G401 (cell line): ENCODE results near the gene ALG8. TPM values are rescaled to one million over a fixed set of nuclear protein-coding genes. Genes with fewer than 3 reads are reported as not detected.
"Not testable (repeated sequence)": the region's sequence is repeated elsewhere in the genome, so short reads cannot be mapped to it uniquely, and the experiment has no call there.

Experiments used
- DNase-seq: peaks from one replicate; pipeline ENCODE4 v3.0.0-alpha.2; 2015; ENCODE audit warnings: low spot score
- in situ Hi-C: cut with HindIII; loops from 2 replicates; pipeline ENCODE4 v1.10.0; 2016; ENCODE audit warnings: low sequenced_read_pairs, mixed read lengths
- total RNA-seq: library from RNA; depleted of rRNA; stranded (reverse); fragments of >200 nt; shearing (Covaris generic); gene quantifications from 2 replicates; pipeline ENCODE4 v1.2.3, GENCODE V29; 2014; rRNA removed

ALG8 gene
- total RNA-seq = 81.4 and 92.4 TPM in 2 replicates

- DNase-seq = peak; percentile 95
- in situ Hi-C loops = no loop called here
These were observed at the start of gene ALG8 for GRCh38 chr11:78139422-78140391. ALG8 (minus strand) TSS chr11:78139626; CDS start chr11:78139588, 38 bp downstream.

GRCh38 chr11:78188286-78189173, 49.1 kb upstream of the ALG8 start, which contains the start of the genes KCTD21 and USP35:
KCTD21 (minus strand) TSS chr11:78188626; CDS start chr11:78174554, 14,072 bp downstream.
USP35 (plus strand) TSS chr11:78188919; CDS start chr11:78196246, 7,327 bp downstream.
- peak; percentile 98 for DNase-seq
- in situ Hi-C loops = no loop called here

GRCh38 chr11:78187366-78188285, 48.2 kb upstream of the ALG8 start:
- DNase-seq = no peak
- in situ Hi-C loops = no loop called here

DNA sequence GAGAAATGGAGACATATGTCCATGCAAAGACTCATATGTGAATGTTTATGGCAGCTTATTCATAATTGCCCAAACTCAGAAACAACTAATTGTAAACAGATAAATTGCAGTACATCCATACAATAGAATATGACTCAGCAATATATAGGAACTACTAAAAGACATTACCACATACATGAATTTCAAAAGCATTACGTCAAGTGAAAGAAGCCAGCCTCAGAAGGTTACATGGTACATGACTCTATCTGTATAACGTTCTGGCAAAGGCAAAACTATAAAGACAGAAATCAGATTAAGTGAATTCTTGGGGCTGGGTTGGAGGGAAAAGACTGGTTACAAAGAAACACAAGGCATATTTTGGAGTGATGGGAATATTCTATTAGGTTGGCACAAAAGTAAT, 41.8 kb upstream of the ALG8 start:
- DNase-seq = no peak
- in situ Hi-C loops = no loop called here

- in situ Hi-C loops = no loop called here
- no peak for DNase-seq
These were observed 41.3 kb upstream of the ALG8 start for GRCh38 chr11:78180751-78181150.

GRCh38 chr11:78179459-78180071, 40.1 kb upstream of the ALG8 start:
- in situ Hi-C loops = no loop called here
- no peak for DNase-seq

DNA sequence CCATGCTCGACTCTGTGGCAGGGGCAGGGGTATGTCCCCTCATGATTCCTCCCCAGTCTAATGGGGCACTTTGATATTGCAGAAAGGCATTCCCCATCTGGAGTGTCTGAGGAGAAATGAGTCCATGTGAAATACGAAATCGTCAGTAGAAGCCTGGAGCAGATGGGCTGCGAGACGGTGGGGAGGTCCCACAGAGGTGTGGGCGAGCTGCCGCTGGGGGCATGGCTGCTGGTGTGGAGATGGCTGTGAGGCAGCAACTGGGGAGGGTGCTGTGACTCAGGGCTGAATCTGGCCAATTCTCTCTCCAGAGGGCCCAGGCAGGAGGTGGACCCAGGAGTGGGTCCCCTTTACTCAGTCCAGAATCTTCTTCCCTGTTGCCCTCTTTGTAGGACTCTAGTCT, 37.8 kb upstream of the ALG8 start:
- in situ Hi-C loops = no loop called here
- no peak for DNase-seq

DNA sequence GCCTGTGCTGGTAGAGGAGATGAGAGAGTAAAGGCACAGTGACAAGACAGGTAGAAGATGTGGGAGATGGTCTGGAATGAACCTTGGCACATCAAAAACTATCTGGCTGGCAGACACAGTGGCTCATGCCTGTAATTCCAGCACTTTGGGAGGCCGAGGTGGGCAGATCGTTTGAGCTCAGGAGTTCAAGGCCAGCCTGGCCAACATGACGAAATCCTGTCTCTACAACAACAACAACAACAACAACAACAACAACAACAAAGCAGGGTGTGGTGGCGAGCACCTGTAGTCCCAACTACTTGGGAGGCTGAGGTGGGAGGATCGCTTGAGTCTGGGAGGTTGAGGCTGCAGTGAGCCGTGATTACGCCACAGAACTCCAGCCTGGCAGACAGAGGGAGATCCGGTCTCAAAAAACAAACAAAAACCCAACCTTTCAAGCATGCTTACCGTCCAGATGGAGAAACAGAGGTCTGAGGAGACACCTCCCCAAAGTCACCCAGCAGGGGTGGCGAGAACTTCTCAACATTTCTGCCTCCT, 37.2 kb upstream of the ALG8 start:
- in situ Hi-C loops = no loop called here
- DNase-seq = no peak

- in situ Hi-C loops, DNase-seq: not testable (repeated sequence)
These were observed 36.4 kb upstream of the ALG8 start for GRCh38 chr11:78175862-78176261.

GRCh38 chr11:78171951-78172350, 32.5 kb upstream of the ALG8 start:
- in situ Hi-C loops = no loop called here
- DNase-seq = no peak

DNA sequence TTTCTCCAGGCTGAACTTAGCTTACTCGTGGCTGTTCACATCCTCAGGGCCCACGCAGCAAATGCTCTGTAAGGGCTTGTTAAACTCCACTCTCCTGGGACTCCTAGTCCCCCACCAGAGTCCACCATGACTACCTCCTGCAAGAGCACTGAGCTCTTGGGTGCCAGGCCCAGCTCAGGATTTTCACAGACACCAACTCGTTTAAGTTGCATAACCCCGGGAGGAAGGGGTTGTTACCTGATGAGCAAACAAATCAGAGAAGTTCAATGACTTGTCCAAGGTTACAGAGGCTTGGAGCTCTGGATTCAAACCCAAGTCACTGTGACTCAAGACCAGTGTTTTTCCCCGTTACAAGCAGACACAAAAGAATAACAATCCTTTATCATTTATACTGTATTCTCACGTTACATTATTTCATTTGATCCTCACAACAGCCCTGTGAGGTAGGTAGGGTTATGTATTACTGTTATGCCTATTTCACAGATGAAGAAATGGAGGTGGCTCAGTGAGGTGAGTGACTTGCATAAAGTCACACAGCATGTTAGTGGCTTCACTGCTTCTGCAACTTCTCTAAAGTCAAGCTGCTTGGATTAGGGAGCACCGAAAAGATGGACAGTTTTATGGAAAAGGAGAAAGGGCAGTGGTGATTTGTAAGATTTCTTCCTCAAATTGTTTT, 31.6 kb upstream of the ALG8 start:
- in situ Hi-C loops = no loop called here

GRCh38 chr11:78170413-78170812, 31.0 kb upstream of the ALG8 start:
- in situ Hi-C loops = no loop called here
- DNase-seq = no peak

More for the DNA sequence above, 31.6 kb upstream of the ALG8 start:
- no peak for DNase-seq

DNA sequence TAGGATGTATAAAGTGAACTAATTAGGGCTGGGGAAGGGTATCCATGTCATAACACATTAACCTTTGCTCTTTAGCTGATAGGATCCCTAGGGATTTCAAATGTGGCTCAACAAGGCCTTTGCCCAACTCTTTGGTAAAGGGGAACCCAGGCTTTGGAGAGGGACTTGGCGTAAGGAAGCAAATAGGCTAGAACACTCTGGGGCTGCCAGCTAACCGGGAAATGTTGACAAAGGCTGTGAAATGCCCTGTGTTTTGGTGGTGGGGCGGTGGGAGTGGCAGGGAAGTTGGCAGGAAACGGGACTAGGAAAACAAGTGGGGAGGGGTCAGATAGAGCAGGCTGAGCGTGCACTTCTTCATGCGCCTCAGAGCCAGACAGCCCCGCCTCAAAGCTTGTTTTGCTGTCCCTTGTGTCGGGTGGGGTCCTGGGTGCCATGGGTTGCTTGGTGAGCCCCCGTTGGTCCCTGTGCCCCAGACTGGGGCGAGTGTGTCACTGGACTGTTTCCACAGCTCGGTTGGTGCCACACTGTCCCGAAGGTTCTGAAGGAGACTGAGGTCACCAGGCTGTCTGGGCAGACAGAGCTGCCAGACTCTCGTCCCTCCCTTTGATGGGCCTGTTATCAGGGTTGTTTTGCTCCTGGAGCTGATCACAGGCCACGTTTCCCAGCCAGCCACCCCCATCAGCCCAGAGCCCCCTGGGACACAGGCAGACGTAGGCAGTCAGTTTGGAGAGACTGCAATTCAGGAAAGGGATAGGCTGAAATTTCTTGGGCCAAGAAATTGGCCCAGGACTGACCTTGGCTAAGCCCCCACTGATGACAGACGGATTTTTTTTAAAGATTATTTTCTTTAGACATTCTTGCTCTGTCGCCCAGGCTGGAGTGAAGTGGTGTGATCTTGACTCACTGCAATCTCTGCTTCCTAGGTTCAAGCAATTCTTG, 29.4 kb upstream of the ALG8 start:
- DNase-seq = no peak
- in situ Hi-C loops = no loop called here

DNA sequence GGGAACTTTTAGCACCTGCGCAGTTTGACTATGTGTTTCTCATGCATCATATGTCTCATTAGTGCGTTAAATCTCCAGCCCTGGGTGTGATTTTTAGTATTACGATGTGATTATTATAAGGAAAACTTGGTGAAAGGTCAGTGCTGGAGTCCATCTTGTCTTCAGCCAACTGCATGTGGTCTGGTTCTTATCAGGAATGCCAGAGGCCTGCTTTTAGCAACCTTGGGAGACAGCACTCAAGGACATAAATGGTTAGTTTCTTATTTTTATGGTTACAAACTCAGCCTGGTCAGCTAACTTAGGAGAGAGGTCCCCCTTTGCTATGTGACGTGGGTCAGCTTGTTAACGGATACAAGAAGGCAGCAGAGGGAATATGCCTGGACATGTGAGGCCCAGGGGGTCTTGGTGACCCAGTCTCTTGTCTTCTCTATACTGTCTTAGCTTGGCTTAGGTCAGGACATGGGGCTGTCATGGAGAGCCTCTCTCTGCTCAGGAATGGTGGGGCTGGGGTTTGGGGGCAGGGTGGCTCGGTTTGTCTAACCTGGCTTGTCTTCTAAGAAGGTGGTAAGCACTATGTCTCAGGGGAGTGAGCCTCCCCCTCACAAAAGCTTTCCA, 27.5 kb upstream of the ALG8 start:
- no peak for DNase-seq
- in situ Hi-C loops = no loop called here

GRCh38 chr11:78164471-78164870, 25.0 kb upstream of the ALG8 start:
- DNase-seq = no peak
- in situ Hi-C loops = no loop called here

GRCh38 chr11:78163828-78164227, 24.4 kb upstream of the ALG8 start:
- DNase-seq = no peak
- in situ Hi-C loops = no loop called here
